GM23338 (cell line): ENCODE data around the gene TAF6L. TPM values are rescaled to one million over a fixed set of nuclear protein-coding genes. Genes with fewer than 3 reads are reported as not detected.

Experiments used
- ATAC-seq: fragments of 200-7000 bp; cut with Tn5 transposase; 3 replicates; pipeline ENCODE4 v1.9.1; 2020
- DNase-seq: peaks from one replicate; pipeline ENCODE4 v3.0.0-alpha.2; 2015; ENCODE audit warnings: low spot score
- H2AFZ ChIP-seq: fragments of 200-600 bp; sonication (generic); 2 replicates; pipeline ENCODE4 v1.8.0; 2016; ENCODE audit warnings: antibody characterized with exemption, mild to moderate bottlenecking, moderate library complexity
- H3F3A ChIP-seq: fragments of 200-600 bp; sonication (generic); replicated peaks from 2 replicates; pipeline ENCODE4 v1.8.0; 2017; ENCODE audit warnings: antibody characterized with exemption, mixed run types, low read depth
- H3K27ac ChIP-seq: fragments of 200-600 bp; sonication (generic); 2 replicates; pipeline ENCODE4 v1.6.1; 2016; ENCODE audit warnings: low read depth
- H3K27me3 ChIP-seq: fragments of 200-600 bp; sonication (generic); 2 replicates; pipeline ENCODE4 v1.8.0; 2016; ENCODE audit warnings: mild to moderate bottlenecking, mixed run types, moderate library complexity; ENCODE audit not compliant: insufficient read depth
- H3K36me3 ChIP-seq: fragments of 200-600 bp; sonication (generic); 2 replicates; pipeline ENCODE4 v1.8.0; 2016; ENCODE audit warnings: mild to moderate bottlenecking; ENCODE audit not compliant: insufficient read depth
- H3K4me1 ChIP-seq: fragments of 200-600 bp; sonication (generic); 2 replicates; pipeline ENCODE4 v1.8.0; 2016; ENCODE audit warnings: mild to moderate bottlenecking, moderate library complexity; ENCODE audit not compliant: insufficient read depth
- H3K4me2 ChIP-seq: fragments of 200-600 bp; sonication (generic); 2 replicates; pipeline ENCODE4 v1.7.1; 2017; ENCODE audit warnings: mixed run types
- H3K4me3 ChIP-seq: fragments of 200-600 bp; sonication (generic); 2 replicates; pipeline ENCODE4 v1.6.1; 2016; ENCODE audit warnings: mixed run types
- H3K79me2 ChIP-seq: fragments of 200-600 bp; sonication (generic); replicated peaks from 2 replicates; pipeline ENCODE4 v1.8.0; 2017; ENCODE audit warnings: mild to moderate bottlenecking; ENCODE audit not compliant: insufficient read depth
- H3K9me2 ChIP-seq: fragments of 200-600 bp; sonication (generic); 2 replicates; pipeline ENCODE4 v1.8.0; 2017; ENCODE audit not compliant: insufficient read depth
- H4K20me1 ChIP-seq: fragments of 200-600 bp; sonication (generic); replicated peaks from 2 replicates; pipeline ENCODE4 v1.8.0; 2017; ENCODE audit warnings: mild to moderate bottlenecking; ENCODE audit not compliant: insufficient read depth
- H3K27ac Mint-ChIP-seq: 2 replicates; pipeline ENCODE4 v1.8.0; 2020; ENCODE audit warnings: inconsistent platforms, mild to moderate bottlenecking, moderate library complexity, mixed read lengths
- H3K27me3 Mint-ChIP-seq: 3 replicates; pipeline ENCODE4 v1.8.0; 2022; ENCODE audit warnings: low read depth, mild to moderate bottlenecking, moderate library complexity, mixed read lengths, inconsistent platforms; ENCODE audit not compliant: insufficient read depth, poor library complexity
- H3K36me3 Mint-ChIP-seq: 3 replicates; pipeline ENCODE4 v1.8.0; 2021; ENCODE audit warnings: low read depth, mild to moderate bottlenecking, inconsistent platforms, moderate library complexity, mixed read lengths
- H3K4me1 Mint-ChIP-seq: 3 replicates; pipeline ENCODE4 v1.8.0; 2020; ENCODE audit warnings: mild to moderate bottlenecking, inconsistent platforms, mixed read lengths
- H3K4me3 Mint-ChIP-seq: 3 replicates; pipeline ENCODE4 v1.8.0; 2021; ENCODE audit warnings: moderate library complexity, mild to moderate bottlenecking, inconsistent platforms, mixed read lengths
- H3K9me3 Mint-ChIP-seq: 3 replicates; pipeline ENCODE4 v1.8.0; 2020; ENCODE audit warnings: moderate library complexity, mild to moderate bottlenecking, inconsistent platforms, mixed read lengths
- CREB1 ChIP-seq: fragments of 250-450 bp; sonication (Bioruptor Pico); IDR thresholded peaks from 2 replicates; pipeline ENCODE4 v1.5.0; 2020; ENCODE audit warnings: low read depth, mild to moderate bottlenecking, moderate library complexity
- ETS1 ChIP-seq: IDR thresholded peaks from 2 replicates; pipeline ENCODE4 v1.6.1; 2016; ENCODE audit warnings: antibody characterized with exemption
- EZH2phosphoT487 ChIP-seq: fragments of 200-600 bp; sonication (generic); IDR thresholded peaks from one replicate; pipeline ENCODE4 v1.8.1; 2018; ENCODE audit warnings: antibody characterized with exemption; ENCODE audit not compliant: unreplicated experiment
- JUNB ChIP-seq: IDR thresholded peaks from one replicate; pipeline ENCODE4 v1.6.1; 2016; ENCODE audit warnings: antibody characterized with exemption; ENCODE audit not compliant: unreplicated experiment
- NANOG ChIP-seq: IDR thresholded peaks from 2 replicates; pipeline ENCODE4 v1.6.1; 2016; ENCODE audit warnings: antibody characterized with exemption, borderline replicate concordance
- STAT1 ChIP-seq: IDR thresholded peaks from one replicate; pipeline ENCODE4 v1.6.1; 2016; ENCODE audit warnings: antibody characterized with exemption; ENCODE audit not compliant: unreplicated experiment
- ZNF114 ChIP-seq: fragments of 250-450 bp; sonication (Bioruptor Pico); IDR thresholded peaks from 2 replicates; pipeline ENCODE4 v1.5.0; 2020; ENCODE audit warnings: mild to moderate bottlenecking, moderate library complexity
- ZNF331 ChIP-seq: fragments of 250-450 bp; sonication (Bioruptor Pico); IDR thresholded peaks from 2 replicates; pipeline ENCODE4 v1.5.0; 2020; ENCODE audit warnings: low read depth, mild to moderate bottlenecking, moderate library complexity
- polyA plus RNA-seq: library from polyadenylated mRNA; unstranded; fragments of >200 nt; fragmentation: Nextera tagmentation; extraction: Ambion mirVana; gene quantifications from 2 replicates; pipeline ENCODE4 v1.2.1, GENCODE V29; 2016
- total RNA-seq: library from RNA; depleted of rRNA; stranded (reverse); fragments of >200 nt; shearing (Covaris generic); gene quantifications from 2 replicates; pipeline ENCODE4 v1.2.3, GENCODE V29; 2014
- TF ChIP-seq, protein P1 (sequence below): fragments of 250-450 bp; sonication (Bioruptor Pico); IDR thresholded peaks from 2 replicates; pipeline ENCODE4 v1.5.0; 2020; ENCODE audit warnings: mild to moderate bottlenecking, moderate library complexity
- TF ChIP-seq, protein P2 (sequence below): IDR thresholded peaks from one replicate; pipeline ENCODE4 v1.6.1; 2018; ENCODE audit warnings: antibody characterized with exemption; ENCODE audit not compliant: unreplicated experiment

The TAF6L gene
- total and polyA plus RNA-seq, 2 experiments from 2014 or later: 21.8 to 30.6 TPM

- H4K20me1 ChIP-seq: peaks cover 3% of the 10 kb centered on the region
- peak; percentile 6 for ATAC-seq
- Mint-ChIP-seq H3K27me3 (peaks cover 21% of the 10 kb centered on the region), H3K4me3 (peak overlapping the region; percentile 94), H3K4me1 (peaks cover 26% of the 10 kb centered on the region), H3K9me3 (no peaks in the 10 kb centered on the region; the same call in 2 of the 3 replicates), H3K36me3 (peaks cover 83% of the 10 kb centered on the region), H3K27ac (peak overlapping the region; percentile 87)
- peak overlapping the region; percentile 85 for H3K27ac ChIP-seq
- H3K79me2 ChIP-seq: peaks cover 40% of the 10 kb centered on the region
- H3K27me3 ChIP-seq: no peaks in the 10 kb centered on the region
- H3F3A ChIP-seq: peaks cover 64% of the 10 kb centered on the region
- TF ChIP-seq JUNB (no peak), ETS1 (no peak), CREB1 (CRISPR knock-in tag) (no peak), ZNF114 (CRISPR knock-in tag) (no peak), STAT1 (no peak), EZH2phosphoT487 (no peak), NANOG (no peak), ZNF331 (no peak)
- TF ChIP-seq, protein P1, sequence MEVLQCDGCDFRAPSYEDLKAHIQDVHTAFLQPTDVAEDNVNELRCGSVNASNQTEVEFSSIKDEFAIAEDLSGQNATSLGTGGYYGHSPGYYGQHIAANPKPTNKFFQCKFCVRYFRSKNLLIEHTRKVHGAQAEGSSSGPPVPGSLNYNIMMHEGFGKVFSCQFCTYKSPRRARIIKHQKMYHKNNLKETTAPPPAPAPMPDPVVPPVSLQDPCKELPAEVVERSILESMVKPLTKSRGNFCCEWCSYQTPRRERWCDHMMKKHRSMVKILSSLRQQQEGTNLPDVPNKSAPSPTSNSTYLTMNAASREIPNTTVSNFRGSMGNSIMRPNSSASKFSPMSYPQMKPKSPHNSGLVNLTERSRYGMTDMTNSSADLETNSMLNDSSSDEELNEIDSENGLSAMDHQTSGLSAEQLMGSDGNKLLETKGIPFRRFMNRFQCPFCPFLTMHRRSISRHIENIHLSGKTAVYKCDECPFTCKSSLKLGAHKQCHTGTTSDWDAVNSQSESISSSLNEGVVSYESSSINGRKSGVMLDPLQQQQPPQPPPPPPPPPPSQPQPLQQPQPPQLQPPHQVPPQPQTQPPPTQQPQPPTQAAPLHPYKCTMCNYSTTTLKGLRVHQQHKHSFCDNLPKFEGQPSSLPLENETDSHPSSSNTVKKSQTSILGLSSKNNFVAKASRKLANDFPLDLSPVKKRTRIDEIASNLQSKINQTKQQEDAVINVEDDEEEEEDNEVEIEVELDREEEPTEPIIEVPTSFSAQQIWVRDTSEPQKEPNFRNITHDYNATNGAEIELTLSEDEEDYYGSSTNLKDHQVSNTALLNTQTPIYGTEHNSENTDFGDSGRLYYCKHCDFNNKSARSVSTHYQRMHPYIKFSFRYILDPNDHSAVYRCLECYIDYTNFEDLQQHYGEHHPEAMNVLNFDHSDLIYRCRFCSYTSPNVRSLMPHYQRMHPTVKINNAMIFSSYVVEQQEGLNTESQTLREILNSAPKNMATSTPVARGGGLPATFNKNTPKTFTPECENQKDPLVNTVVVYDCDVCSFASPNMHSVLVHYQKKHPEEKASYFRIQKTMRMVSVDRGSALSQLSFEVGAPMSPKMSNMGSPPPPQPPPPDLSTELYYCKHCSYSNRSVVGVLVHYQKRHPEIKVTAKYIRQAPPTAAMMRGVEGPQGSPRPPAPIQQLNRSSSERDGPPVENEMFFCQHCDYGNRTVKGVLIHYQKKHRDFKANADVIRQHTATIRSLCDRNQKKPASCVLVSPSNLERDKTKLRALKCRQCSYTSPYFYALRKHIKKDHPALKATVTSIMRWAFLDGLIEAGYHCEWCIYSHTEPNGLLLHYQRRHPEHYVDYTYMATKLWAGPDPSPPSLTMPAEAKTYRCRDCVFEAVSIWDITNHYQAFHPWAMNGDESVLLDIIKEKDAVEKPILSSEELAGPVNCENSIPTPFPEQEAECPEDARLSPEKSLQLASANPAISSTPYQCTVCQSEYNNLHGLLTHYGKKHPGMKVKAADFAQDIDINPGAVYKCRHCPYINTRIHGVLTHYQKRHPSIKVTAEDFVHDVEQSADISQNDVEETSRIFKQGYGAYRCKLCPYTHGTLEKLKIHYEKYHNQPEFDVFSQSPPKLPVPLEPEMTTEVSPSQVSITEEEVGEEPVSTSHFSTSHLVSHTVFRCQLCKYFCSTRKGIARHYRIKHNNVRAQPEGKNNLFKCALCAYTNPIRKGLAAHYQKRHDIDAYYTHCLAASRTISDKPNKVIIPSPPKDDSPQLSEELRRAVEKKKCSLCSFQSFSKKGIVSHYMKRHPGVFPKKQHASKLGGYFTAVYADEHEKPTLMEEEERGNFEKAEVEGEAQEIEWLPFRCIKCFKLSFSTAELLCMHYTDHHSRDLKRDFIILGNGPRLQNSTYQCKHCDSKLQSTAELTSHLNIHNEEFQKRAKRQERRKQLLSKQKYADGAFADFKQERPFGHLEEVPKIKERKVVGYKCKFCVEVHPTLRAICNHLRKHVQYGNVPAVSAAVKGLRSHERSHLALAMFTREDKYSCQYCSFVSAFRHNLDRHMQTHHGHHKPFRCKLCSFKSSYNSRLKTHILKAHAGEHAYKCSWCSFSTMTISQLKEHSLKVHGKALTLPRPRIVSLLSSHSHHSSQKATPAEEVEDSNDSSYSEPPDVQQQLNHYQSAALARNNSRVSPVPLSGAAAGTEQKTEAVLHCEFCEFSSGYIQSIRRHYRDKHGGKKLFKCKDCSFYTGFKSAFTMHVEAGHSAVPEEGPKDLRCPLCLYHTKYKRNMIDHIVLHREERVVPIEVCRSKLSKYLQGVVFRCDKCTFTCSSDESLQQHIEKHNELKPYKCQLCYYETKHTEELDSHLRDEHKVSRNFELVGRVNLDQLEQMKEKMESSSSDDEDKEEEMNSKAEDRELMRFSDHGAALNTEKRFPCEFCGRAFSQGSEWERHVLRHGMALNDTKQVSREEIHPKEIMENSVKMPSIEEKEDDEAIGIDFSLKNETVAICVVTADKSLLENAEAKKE (CRISPR knock-in tag): no peak
- TF ChIP-seq, protein P2, sequence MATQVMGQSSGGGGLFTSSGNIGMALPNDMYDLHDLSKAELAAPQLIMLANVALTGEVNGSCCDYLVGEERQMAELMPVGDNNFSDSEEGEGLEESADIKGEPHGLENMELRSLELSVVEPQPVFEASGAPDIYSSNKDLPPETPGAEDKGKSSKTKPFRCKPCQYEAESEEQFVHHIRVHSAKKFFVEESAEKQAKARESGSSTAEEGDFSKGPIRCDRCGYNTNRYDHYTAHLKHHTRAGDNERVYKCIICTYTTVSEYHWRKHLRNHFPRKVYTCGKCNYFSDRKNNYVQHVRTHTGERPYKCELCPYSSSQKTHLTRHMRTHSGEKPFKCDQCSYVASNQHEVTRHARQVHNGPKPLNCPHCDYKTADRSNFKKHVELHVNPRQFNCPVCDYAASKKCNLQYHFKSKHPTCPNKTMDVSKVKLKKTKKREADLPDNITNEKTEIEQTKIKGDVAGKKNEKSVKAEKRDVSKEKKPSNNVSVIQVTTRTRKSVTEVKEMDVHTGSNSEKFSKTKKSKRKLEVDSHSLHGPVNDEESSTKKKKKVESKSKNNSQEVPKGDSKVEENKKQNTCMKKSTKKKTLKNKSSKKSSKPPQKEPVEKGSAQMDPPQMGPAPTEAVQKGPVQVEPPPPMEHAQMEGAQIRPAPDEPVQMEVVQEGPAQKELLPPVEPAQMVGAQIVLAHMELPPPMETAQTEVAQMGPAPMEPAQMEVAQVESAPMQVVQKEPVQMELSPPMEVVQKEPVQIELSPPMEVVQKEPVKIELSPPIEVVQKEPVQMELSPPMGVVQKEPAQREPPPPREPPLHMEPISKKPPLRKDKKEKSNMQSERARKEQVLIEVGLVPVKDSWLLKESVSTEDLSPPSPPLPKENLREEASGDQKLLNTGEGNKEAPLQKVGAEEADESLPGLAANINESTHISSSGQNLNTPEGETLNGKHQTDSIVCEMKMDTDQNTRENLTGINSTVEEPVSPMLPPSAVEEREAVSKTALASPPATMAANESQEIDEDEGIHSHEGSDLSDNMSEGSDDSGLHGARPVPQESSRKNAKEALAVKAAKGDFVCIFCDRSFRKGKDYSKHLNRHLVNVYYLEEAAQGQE: no peak
- H3K4me2 ChIP-seq: peak overlapping the region; percentile 97
- H3K9me2 ChIP-seq: no peaks in the 10 kb centered on the region
- H3K36me3 ChIP-seq: peaks cover 48% of the 10 kb centered on the region
- peak; percentile 46 for DNase-seq
- H3K4me3 ChIP-seq: peak overlapping the region; percentile 98
- H3K4me1 ChIP-seq: peaks cover 11% of the 10 kb centered on the region; the same call in 1 of the 2 replicates
- H2AFZ ChIP-seq: no peak overlapping the region
Measured at GRCh38 chr11:62792202-62792575, 21.0 kb downstream of the TAF6L start.
